GM12892 (cell line): Measurements from ENCODE around the gene BLMH.

Experiments used
- POLR2A ChIP-seq: IDR thresholded peaks from 2 replicates; pipeline ENCODE4 v1.6.1; 2011; ENCODE audit warnings: low read depth, low read length, control low read depth
- POLR2AphosphoS5 ChIP-seq: IDR thresholded peaks from 2 replicates; pipeline ENCODE4 v1.6.1; 2011; ENCODE audit warnings: low read depth, low read length, control low read depth
- TAF1 ChIP-seq: IDR thresholded peaks from 2 replicates; pipeline ENCODE4 v1.6.1; 2011; ENCODE audit warnings: low read depth, mild to moderate bottlenecking, control low read depth, low read length, borderline replicate concordance

DNA sequence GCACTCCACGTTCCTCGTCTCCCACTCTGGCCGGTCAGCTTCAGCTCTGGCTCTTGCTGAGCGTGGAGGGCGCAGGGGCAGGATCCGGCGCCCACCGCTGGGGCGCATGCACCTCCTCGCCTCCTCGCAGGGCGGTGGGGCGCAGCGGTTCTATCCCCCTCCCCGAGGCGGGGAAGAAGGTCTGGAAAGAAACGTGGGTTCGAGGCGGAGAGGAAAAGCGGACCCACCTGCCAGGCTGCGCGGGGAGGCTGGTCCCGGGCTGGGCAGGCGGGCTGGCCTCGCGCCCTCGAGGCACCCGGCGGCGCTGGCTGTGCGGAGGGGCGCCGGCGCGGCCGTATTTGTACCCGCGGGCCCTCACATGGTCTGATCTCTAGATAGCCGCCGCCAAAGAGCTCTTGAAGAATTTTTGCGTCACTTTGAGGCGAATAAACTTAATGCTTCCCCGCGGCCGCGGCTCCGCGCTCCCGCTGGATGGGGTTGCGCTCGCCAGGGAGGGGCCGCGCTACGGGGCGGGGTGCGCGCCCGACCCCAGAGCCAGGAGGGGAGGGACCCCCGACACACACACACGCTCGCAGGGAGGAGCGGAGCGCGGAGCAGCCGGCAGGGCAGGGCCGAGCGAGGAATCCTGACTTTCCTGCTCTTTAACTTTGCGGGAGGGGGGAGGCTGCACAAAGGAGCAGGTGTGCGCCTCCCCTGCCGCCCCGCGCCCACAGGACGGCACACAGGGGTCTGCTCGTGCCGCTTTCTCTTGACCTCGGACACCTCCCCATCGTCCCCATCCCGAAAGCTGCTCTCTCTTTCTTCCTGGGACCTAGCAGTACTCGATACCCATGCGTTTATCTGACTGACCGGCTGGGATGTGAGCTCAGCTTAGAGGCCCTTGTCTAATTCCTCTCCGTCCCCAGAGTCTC is 56.1 kb downstream of the BLMH start, which contains the start of gene SLC6A4:
- TF ChIP-seq TAF1 (no peak), POLR2A (no peak), POLR2AphosphoS5 (no peak)
